ENCODE measurements around the gene CNTN1. TPM values are rescaled to one million over a fixed set of nuclear protein-coding genes. Genes with fewer than 3 reads are reported as not detected.

The CNTN1 gene
- total and polyA plus RNA-seq, 2 of the 4 experiments (the other 2 are of a cell fraction): 0.10 to 0.18 TPM

GRCh38 chr12:40907115-40907527, 214.9 kb downstream of the CNTN1 start:
- no CpG with 5 or more reads among the region's 4 CpGs for WGBS, 2 experiments (ENCODE audit: extremely low coverage in 2 of 2, insufficient read length in 1 of 2)
- BruUV-seq (replicated peaks): no TSS peak

More at GRCh38 chr12:40907115-40907527, 214.9 kb downstream of the CNTN1 start:
- Histone ChIP-seq H3K23ac (ENCODE audit: low read depth, low read length) (no peak overlapping the region), H3K4me2 (ENCODE audit: low read depth, low read length) (no peak overlapping the region), H3K9ac (ENCODE audit: low read depth, low read length) (no peak overlapping the region), H3K14ac (replicated peaks; ENCODE audit: low read depth, low read length) (no peak overlapping the region), H4K8ac (ENCODE audit: low read depth in 2 of 2, low read length in 2 of 2) (no peak overlapping the region), H3K9me1 (ENCODE audit: insufficient read depth, low read length) (no peaks in the 10 kb centered on the region), H2AK5ac (ENCODE audit: low read depth, low read length) (no peak overlapping the region), H3K4me3 (ENCODE audit: insufficient read depth, low read depth, low read length) (no peak overlapping the region), H2BK120ac (ENCODE audit: low read depth, low read length) (no peak overlapping the region), H2AFZ (replicated peaks; ENCODE audit: low read length, poor library complexity) (no peak overlapping the region), H2BK15ac (ENCODE audit: low read depth, low read length) (no peak overlapping the region), H3K18ac (ENCODE audit: low read depth, low read length) (no peak overlapping the region), H3K9me3 (ENCODE audit: control insufficient read depth, insufficient read depth, low read length) (no peaks in the 10 kb centered on the region), H3K56ac (ENCODE audit: extremely low read depth, insufficient read depth, low read length) (no peak overlapping the region), H2BK20ac (ENCODE audit: low read depth, low read length) (no peak overlapping the region), H3K4me1 (ENCODE audit: control insufficient read depth, insufficient read depth, low read length) (no peaks in the 10 kb centered on the region), H4K5ac (ENCODE audit: low read depth, low read length) (no peak overlapping the region), H3K27ac (ENCODE audit: insufficient read depth, low read length) (no peak overlapping the region), H2BK5ac (ENCODE audit: low read depth, low read length, poor library complexity, severe bottlenecking) (no peak overlapping the region), H4K91ac (ENCODE audit: insufficient read depth, low read depth, low read length) (no peak overlapping the region), H2AK9ac (replicated peaks; ENCODE audit: low read depth, low read length, poor library complexity) (no peak overlapping the region), H3K36me3 (ENCODE audit: control insufficient read depth, insufficient read depth, low read length) (no peaks in the 10 kb centered on the region), H3K4ac (ENCODE audit: low read depth, low read length) (no peak overlapping the region), H3K79me1 (ENCODE audit: low read depth in 1 of 2, low read length in 2 of 2) (no peaks in the 10 kb centered on the region), H3K27me3 (ENCODE audit: control insufficient read depth, insufficient read depth, low read length) (no peaks in the 10 kb centered on the region), H4K20me1 (ENCODE audit: insufficient read depth, low read length) (no peaks in the 10 kb centered on the region)
- in situ Hi-C loops (cut with MboI; ENCODE audit: low sequenced_read_pairs) (no loop called here), intact Hi-C loops (cut with micrococcal nuclease) (no loop called here), dilution Hi-C loops (cut with HindIII; ENCODE audit: low sequenced_read_pairs, unreplicated experiment) (no loop called here)
- TF ChIP-seq MXI1 (IDR thresholded peaks at IDR 0.05; ENCODE audit: borderline replicate concordance, low read depth, low read length) (no peak), MAFK (IDR thresholded peaks at IDR 0.05; ENCODE audit: low read depth, low read length) (no peak), USF2 (IDR thresholded peaks at IDR 0.05; ENCODE audit: low read depth, low read length) (no peak), SMC3 (IDR thresholded peaks at IDR 0.05; ENCODE audit: low read depth, low read length) (no peak), ELK1 (IDR thresholded peaks at IDR 0.05; ENCODE audit: borderline replicate concordance, low read depth, low read length) (no peak)
- ATAC-seq (ENCODE audit: low read depth): no peak
- peak; percentile 5 for DNase-seq
- CTCF ChIA-PET: no interaction called here
- POLR2A ChIA-PET (ENCODE audit: unreplicated experiment): no interaction called here

All from IMR-90 (cell line).